Skin of body (tissue), 2 donors: ENCODE results near the gene PIGK. TPM values are rescaled to one million over a fixed set of nuclear protein-coding genes. Genes with fewer than 3 reads are reported as not detected.
"Not testable (repeated sequence)": the region's sequence is repeated elsewhere in the genome, so short reads cannot be mapped to it uniquely, and the experiment has no call there.

Source experiments
- DNase-seq: peaks from one replicate; lab custom pipeline; 2025; lab: John Stamatoyannopoulos, UW
- total RNA-seq: library from RNA; depleted of rRNA; stranded (reverse); fragments of >200 nt; gene quantifications from one replicate; pipeline ENCODE4 v1.2.3, GENCODE V29; 2014

PIGK gene
- total RNA-seq, 1 donor from 2014 or later, result 19.8 TPM

- DNase-seq, result no peak
Measured at GRCh38 chr1:77197351-77197750, 21.9 kb downstream of the PIGK start.

DNA sequence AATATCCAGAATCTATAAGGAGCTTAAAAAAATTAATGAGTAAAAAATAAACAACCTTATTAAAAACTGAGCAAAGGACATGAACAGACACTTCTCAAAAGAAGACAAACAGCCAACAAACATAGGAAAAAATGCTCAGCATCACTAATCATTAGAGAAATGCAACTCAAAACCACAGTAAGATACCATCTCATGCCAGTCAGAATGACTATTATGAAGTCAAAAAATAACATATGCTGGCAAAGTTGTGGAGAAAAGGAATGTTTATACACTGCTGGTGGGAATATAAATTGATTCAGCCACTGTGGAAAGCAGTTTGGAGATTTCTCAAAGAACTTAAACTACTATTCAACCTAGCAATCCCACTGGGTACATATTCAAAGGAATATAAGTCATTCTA, 25.3 kb downstream of the PIGK start:
- no peak for DNase-seq

DNA sequence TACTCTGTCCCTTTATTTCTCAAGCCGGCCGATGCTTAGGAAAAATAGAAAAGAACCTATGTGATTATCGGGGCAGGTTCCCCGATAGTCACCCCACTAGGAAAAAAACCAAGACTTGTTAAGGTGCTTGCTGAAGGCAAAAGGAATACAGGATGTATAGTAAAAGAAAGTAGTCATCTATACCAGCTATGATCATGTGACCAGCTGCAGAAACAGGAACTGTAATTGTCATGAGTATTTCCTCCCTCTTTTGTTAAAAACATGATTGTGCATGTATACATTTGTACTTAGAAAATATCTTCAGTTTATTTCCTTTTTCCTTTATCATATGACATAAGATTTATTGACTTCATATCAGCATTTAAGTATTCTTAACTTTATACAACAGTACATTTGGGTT, 30.5 kb downstream of the PIGK start:
- no peak for DNase-seq

- not testable (repeated sequence) for DNase-seq
Measured at GRCh38 chr1:77186907-77187306, 32.3 kb downstream of the PIGK start.

DNA sequence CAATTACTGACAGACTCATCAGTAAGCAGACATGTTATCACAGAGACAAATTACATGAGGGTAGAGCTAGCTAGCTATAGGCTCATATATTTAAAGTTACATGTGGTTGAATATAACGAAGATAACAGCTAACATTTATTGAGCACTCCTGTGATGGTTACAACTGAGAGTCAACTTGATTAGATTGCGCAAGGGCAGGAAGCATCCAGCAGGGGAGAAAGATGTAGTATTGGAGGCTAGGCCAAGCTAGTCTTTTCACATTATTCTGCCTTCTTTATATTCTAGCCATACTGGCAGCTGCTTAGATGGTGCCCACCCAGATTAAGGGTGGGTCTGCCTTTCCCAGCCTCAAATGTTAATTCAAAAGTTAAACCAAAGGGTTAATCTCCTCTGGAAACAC, 37.1 kb downstream of the PIGK start:
- no peak for DNase-seq

DNA sequence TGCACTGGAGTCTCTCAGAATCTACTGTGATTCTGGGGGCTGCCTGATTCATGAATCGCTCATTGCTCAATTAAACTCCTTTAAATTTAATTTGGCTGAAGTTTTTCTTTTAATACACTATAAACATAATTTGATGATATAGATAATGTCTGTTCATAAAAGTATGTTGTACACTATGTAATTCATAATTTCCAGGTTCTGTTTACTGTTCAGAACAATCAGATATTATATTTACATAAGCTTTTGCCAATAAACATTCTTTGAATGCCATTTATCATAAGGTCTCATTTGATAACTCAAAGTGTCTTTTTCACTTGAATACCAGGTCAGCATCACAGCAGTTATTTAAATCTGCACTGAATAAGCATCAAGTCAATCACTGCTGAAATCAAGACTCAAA, 39.6 kb downstream of the PIGK start:
- no peak for DNase-seq

- DNase-seq, result no peak
Measured at GRCh38 chr1:77175230-77175844, 43.9 kb downstream of the PIGK start.

GRCh38 chr1:77170687-77171086, 48.5 kb downstream of the PIGK start:
- peak; percentile 89 for DNase-seq

- no peak for DNase-seq
Measured at GRCh38 chr1:77168358-77168757, 50.9 kb downstream of the PIGK start.

DNA sequence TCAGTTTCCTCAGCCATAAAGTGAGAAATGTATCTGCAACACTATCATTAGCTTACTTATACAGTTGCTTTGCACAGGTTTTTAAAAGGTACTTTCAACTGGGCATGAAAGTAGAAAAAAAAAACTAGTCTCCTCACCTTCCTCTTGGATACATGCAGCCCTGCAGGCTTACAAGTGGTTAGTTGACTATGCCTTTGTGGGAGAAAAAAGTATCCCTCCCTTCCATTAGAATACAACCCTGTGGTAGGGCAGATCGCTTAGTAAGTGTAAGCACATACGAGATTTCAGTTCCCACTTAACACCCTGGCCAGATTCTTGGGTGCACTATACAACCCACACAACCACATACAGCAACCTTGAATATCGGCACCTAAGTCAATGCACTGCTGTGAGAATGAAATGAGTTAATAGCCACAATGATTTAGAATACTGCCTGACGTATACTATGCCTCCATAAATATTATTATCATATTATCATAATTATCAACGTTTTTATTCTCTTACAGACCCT, 54.7 kb downstream of the PIGK start:
- no peak for DNase-seq

DNA sequence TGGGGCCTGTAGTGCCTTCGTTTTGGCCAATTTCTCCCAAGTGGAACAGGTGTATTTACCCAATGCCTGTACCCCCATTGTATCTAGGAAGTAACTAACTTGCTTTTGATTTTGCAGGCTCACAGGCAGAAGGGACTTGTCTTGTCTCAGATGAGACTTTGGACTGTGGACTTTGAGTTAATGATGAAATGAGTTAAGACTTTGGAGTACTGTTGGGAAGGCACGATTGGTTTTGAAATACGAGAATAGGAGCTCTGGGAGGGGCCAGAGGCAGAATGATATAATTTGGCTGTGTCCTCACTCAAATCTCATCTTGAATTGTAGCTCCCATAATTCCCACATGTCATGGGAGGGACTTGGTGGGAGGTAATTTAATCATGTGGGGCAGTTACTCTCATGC, 59.5 kb downstream of the PIGK start:
- DNase-seq, result not testable (repeated sequence)

DNA sequence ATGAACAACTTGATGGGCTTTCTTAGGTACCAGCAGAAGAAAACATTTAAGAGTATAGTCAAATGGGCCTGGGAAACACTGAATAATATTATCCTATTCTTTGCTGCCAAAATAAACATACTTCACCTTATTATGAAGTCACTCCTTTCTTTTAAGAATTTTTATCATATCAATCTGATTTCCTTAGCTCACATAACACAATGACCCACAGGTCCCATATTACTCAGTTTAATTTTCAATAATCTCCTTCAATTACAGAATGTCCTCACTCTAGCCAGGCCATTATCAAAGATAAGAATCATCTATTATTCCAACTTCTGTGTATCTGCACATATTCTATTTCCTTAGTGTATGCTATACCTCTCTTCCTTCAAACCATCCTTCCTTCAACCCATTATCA, 63.0 kb downstream of the PIGK start:
- DNase-seq, result no peak

GRCh38 chr1:77146270-77146669, 73.0 kb downstream of the PIGK start:
- no peak for DNase-seq

GRCh38 chr1:77143529-77144121, 75.6 kb downstream of the PIGK start:
- DNase-seq, result no peak

DNA sequence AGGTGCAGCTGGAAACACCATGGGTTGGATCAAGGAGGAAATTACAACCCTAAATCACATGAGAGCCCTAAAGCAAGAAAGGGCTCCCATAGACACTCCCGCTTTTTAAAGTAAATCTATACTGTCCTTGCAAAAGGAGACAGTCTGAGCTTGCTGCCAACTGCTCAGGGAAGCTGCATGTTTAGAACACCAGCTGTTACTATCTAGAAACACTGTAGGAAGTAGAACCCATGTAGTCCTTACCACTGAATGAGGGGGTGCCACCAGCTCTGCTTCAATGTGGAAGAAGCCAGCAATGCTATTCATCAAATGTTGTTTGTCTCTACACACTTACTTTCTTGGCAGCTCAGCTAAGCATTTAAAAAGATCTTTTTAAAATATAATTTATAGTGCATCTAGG, 79.8 kb downstream of the PIGK start:
- DNase-seq, result no peak

DNA sequence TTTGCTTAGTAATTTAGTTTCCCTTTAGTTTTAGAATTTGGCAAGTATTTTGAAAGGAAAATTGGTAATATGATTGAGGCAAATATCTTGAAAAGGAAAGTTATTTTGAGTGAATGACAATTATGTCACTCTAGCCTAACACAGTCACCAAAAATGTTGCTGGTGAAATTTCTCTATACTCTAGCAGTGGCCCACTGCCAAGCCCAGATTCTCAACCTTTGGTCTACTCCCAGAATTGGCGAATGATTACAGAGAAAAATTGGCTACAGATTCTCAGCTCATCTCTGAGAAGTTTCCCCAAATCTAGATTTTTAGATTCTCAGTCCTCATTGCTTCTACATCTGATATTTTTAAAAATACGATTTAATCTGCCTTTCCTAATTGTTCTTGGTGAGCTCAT, 84.9 kb downstream of the PIGK start:
- no peak for DNase-seq

GRCh38 chr1:77133731-77134358, 85.4 kb downstream of the PIGK start:
- DNase-seq, result no peak

- peak; percentile 26 for DNase-seq
Measured at GRCh38 chr1:77126307-77126706, 92.9 kb downstream of the PIGK start.

- no peak for DNase-seq
Measured at GRCh38 chr1:77121503-77121902, 97.7 kb downstream of the PIGK start.

DNA sequence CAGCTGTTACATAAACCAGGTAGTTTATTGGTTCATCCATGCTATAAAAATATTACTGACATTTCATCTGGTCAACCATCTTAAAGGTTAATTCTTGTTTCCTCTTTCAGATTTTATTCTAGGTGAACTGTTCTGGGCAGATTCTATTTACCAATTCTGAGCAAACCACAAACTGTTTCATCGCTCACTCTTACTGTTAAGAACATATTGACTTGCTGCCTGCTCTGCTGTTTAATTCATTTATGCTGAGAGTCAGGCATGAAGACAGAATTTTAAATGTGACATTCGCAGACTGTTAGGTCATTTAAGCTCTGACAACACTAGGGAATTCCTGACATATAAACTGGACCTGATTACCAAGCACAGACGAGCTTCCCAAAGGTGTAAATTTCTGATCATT, 98.3 kb downstream of the PIGK start:
- no peak for DNase-seq

DNA sequence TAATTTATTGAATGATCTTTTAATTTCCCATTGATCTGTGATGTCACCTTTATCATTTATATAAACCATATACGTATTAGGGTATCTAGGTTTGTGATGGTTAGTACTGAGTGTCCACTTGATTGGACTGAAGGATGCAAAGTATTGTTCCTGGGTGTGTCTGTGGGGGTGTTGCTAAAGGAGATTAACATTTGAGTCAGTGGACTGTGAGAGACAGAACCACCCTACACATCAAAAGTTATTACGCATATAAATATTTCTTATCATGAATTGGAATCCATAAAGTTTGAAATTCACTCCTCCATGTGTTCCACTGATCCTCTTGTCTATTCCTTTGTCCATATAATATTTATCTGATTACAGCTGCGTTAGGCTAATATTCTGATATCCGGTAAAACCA, 100.5 kb downstream of the PIGK start:
- DNase-seq, result no peak

GRCh38 chr1:77104672-77105071, 114.6 kb downstream of the PIGK start:
- DNase-seq, result no peak

GRCh38 chr1:77103486-77103885, 115.7 kb downstream of the PIGK start:
- no peak for DNase-seq
